ENCODE data around the gene TLE6.
A peak's percentile ranks its signal among the peaks of the same experiment; 100 is the strongest.

TLE6 gene

GRCh38 chr19:2984215-2984528, 6.8 kb downstream of the TLE6 start:
- no peaks in the 10 kb centered on the region for H3K79me2 ChIP-seq (ENCODE audit: control insufficient read depth, low read length)
- H3K27me3 ChIP-seq (ENCODE audit: control insufficient read depth, low read length) = peaks cover 21% of the 10 kb centered on the region
- peak overlapping the region; percentile 57 for H3K4me2 ChIP-seq (ENCODE audit: low read length)
- H3K4me1 ChIP-seq (ENCODE audit: control insufficient read depth, low read length) = peaks cover 22% of the 10 kb centered on the region
- H3K27ac ChIP-seq (ENCODE audit: low read depth, low read length) = no peak overlapping the region
- H3K4me3 ChIP-seq (ENCODE audit: low read length) = peak overlapping the region; percentile 39
- H3K36me3 ChIP-seq (ENCODE audit: control insufficient read depth, low read length) = no peaks in the 10 kb centered on the region
- no peaks in the 10 kb centered on the region for H4K20me1 ChIP-seq (ENCODE audit: control insufficient read depth, insufficient read depth, low read depth, low read length)
- H3F3A ChIP-seq (ENCODE audit: control insufficient read depth, insufficient read depth) = no peaks in the 10 kb centered on the region
- H3K9me2 ChIP-seq (replicated peaks; ENCODE audit: control insufficient read depth, low read length) = no peaks in the 10 kb centered on the region
- no peaks in the 10 kb centered on the region for H3K9me3 ChIP-seq (ENCODE audit: control insufficient read depth, insufficient read depth, low read length)
- TF ChIP-seq CTCF (IDR thresholded peaks at IDR 0.05; ENCODE audit: low read depth, low read length, poor library complexity, severe bottlenecking) = no peak
- TF ChIP-seq EZH2phosphoT487 (IDR thresholded peaks at IDR 0.05; ENCODE audit: borderline replicate concordance, low read length) = no peak

- no peak for TF ChIP-seq CTCF (IDR thresholded peaks at IDR 0.05; ENCODE audit: low read depth, low read length, poor library complexity, severe bottlenecking)
- no peak for TF ChIP-seq EZH2phosphoT487 (IDR thresholded peaks at IDR 0.05; ENCODE audit: borderline replicate concordance, low read length)
- peaks cover 21% of the 10 kb centered on the region for H3K27me3 ChIP-seq (ENCODE audit: control insufficient read depth, low read length)
- no peak overlapping the region for H3K27ac ChIP-seq (ENCODE audit: low read depth, low read length)
- H3K9me2 ChIP-seq (replicated peaks; ENCODE audit: control insufficient read depth, low read length) = no peaks in the 10 kb centered on the region
- H3K36me3 ChIP-seq (ENCODE audit: control insufficient read depth, low read length) = no peaks in the 10 kb centered on the region
- H3K79me2 ChIP-seq (ENCODE audit: control insufficient read depth, low read length) = no peaks in the 10 kb centered on the region
- H3K9me3 ChIP-seq (ENCODE audit: control insufficient read depth, insufficient read depth, low read length) = no peaks in the 10 kb centered on the region
- H3F3A ChIP-seq (ENCODE audit: control insufficient read depth, insufficient read depth) = no peaks in the 10 kb centered on the region
- H3K4me3 ChIP-seq (ENCODE audit: low read length) = no peak overlapping the region
- no peak overlapping the region for H3K4me2 ChIP-seq (ENCODE audit: low read length)
- no peaks in the 10 kb centered on the region for H4K20me1 ChIP-seq (ENCODE audit: control insufficient read depth, insufficient read depth, low read depth, low read length)
- peaks cover 22% of the 10 kb centered on the region for H3K4me1 ChIP-seq (ENCODE audit: control insufficient read depth, low read length)
These were observed 9.7 kb downstream of the TLE6 start for GRCh38 chr19:2986951-2987524.

- Histone ChIP-seq H3K9me3 (ENCODE audit: control insufficient read depth, insufficient read depth, low read length) (no peaks in the 10 kb centered on the region), H3K27ac (ENCODE audit: low read depth, low read length) (no peak overlapping the region), H3K79me2 (ENCODE audit: control insufficient read depth, low read length) (no peaks in the 10 kb centered on the region), H3K27me3 (ENCODE audit: control insufficient read depth, low read length) (peaks cover 21% of the 10 kb centered on the region), H3K9me2 (replicated peaks; ENCODE audit: control insufficient read depth, low read length) (no peaks in the 10 kb centered on the region), H3K4me1 (ENCODE audit: control insufficient read depth, low read length) (peaks cover 22% of the 10 kb centered on the region), H3F3A (ENCODE audit: control insufficient read depth, insufficient read depth) (no peaks in the 10 kb centered on the region), H3K36me3 (ENCODE audit: control insufficient read depth, low read length) (no peaks in the 10 kb centered on the region), H3K4me2 (ENCODE audit: low read length) (no peak overlapping the region), H3K4me3 (ENCODE audit: low read length) (no peak overlapping the region), H4K20me1 (ENCODE audit: control insufficient read depth, insufficient read depth, low read depth, low read length) (no peaks in the 10 kb centered on the region)
- TF ChIP-seq EZH2phosphoT487 (IDR thresholded peaks at IDR 0.05; ENCODE audit: borderline replicate concordance, low read length) = no peak
- TF ChIP-seq CTCF (IDR thresholded peaks at IDR 0.05; ENCODE audit: low read depth, low read length, poor library complexity, severe bottlenecking) = no peak
These were observed 10.4 kb downstream of the TLE6 start for GRCh38 chr19:2987797-2988196.
